ENCODE results near the gene PAK3. TPM values are rescaled to one million over a fixed set of nuclear protein-coding genes. Genes with fewer than 3 reads are reported as not detected.

The PAK3 gene
- total and polyA plus RNA-seq, 2 of the 4 experiments (the other 2 are of a cell fraction) = 0.22 to 0.36 TPM

DNA sequence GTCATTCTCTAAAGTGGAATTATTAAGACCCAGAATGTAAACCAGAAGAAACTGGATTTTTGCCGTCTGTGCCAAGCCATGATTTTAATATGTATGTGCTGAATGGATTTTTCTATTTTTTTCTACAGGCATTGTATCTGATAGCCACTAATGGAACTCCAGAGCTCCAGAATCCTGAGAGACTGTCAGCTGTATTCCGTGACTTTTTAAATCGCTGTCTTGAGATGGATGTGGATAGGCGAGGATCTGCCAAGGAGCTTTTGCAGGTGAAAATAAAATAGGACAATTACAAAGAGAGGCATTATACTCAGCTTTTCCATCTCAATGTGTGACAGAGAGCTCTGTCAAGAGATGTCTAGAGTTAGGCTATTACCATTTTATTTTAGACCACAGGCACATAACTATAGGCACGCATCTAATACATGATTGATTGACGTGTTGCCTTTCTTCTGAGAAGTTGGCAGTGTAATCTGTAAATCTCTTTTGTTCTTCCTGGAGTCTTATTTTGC, 120.4 kb downstream of the PAK3 start:
- Histone ChIP-seq H3K4me3 (ENCODE audit: insufficient read depth, low read depth, low read length) (no peak overlapping the region), H3K9me1 (ENCODE audit: insufficient read depth, low read length) (no peaks in the 10 kb centered on the region), H3K4me2 (ENCODE audit: low read depth, low read length) (no peak overlapping the region), H4K8ac (ENCODE audit: low read depth in 2 of 2, low read length in 2 of 2) (no peak overlapping the region), H3K56ac (ENCODE audit: extremely low read depth, insufficient read depth, low read length) (no peak overlapping the region), H4K91ac (ENCODE audit: insufficient read depth, low read depth, low read length) (no peak overlapping the region), H2BK15ac (ENCODE audit: low read depth, low read length) (no peak overlapping the region), H3K14ac (replicated peaks; ENCODE audit: low read depth, low read length) (no peak overlapping the region), H2AK5ac (ENCODE audit: low read depth, low read length) (no peak overlapping the region), H3K9ac (ENCODE audit: low read depth, low read length) (no peak overlapping the region), H2BK120ac (ENCODE audit: low read depth, low read length) (no peak overlapping the region), H3K27ac (ENCODE audit: insufficient read depth, low read length) (no peak overlapping the region), H2AK9ac (replicated peaks; ENCODE audit: low read depth, low read length, poor library complexity) (no peak overlapping the region), H3K79me1 (ENCODE audit: low read depth in 1 of 2, low read length in 2 of 2) (no peaks in the 10 kb centered on the region), H2BK5ac (ENCODE audit: low read depth, low read length, poor library complexity, severe bottlenecking) (no peak overlapping the region), H3K36me3 (ENCODE audit: control insufficient read depth, insufficient read depth, low read length) (no peaks in the 10 kb centered on the region), H3K9me3 (ENCODE audit: control insufficient read depth, insufficient read depth, low read length) (no peaks in the 10 kb centered on the region), H4K5ac (ENCODE audit: low read depth, low read length) (no peak overlapping the region), H3K18ac (ENCODE audit: low read depth, low read length) (no peak overlapping the region), H3K4ac (ENCODE audit: low read depth, low read length) (no peak overlapping the region), H4K20me1 (ENCODE audit: insufficient read depth, low read length) (no peaks in the 10 kb centered on the region), H3K27me3 (ENCODE audit: control insufficient read depth, insufficient read depth, low read length) (peaks cover 2% of the 10 kb centered on the region), H3K23ac (ENCODE audit: low read depth, low read length) (no peak overlapping the region), H2BK20ac (ENCODE audit: low read depth, low read length) (no peak overlapping the region), H3K4me1 (ENCODE audit: control insufficient read depth, insufficient read depth, low read length) (no peaks in the 10 kb centered on the region), H2AFZ (replicated peaks; ENCODE audit: low read length, poor library complexity) (no peak overlapping the region)
- in situ Hi-C loops (cut with MboI; ENCODE audit: low sequenced_read_pairs) = no loop called here
- CTCF ChIA-PET = no interaction called here
- TF ChIP-seq, protein P1, sequence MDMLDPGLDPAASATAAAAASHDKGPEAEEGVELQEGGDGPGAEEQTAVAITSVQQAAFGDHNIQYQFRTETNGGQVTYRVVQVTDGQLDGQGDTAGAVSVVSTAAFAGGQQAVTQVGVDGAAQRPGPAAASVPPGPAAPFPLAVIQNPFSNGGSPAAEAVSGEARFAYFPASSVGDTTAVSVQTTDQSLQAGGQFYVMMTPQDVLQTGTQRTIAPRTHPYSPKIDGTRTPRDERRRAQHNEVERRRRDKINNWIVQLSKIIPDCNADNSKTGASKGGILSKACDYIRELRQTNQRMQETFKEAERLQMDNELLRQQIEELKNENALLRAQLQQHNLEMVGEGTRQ (IDR thresholded peaks at IDR 0.05; ENCODE audit: low read depth, low read length) = no peak
- no peak for TF ChIP-seq FOS (IDR thresholded peaks at IDR 0.05; ENCODE audit: low read depth, low read length)
- TF ChIP-seq, protein P2, sequence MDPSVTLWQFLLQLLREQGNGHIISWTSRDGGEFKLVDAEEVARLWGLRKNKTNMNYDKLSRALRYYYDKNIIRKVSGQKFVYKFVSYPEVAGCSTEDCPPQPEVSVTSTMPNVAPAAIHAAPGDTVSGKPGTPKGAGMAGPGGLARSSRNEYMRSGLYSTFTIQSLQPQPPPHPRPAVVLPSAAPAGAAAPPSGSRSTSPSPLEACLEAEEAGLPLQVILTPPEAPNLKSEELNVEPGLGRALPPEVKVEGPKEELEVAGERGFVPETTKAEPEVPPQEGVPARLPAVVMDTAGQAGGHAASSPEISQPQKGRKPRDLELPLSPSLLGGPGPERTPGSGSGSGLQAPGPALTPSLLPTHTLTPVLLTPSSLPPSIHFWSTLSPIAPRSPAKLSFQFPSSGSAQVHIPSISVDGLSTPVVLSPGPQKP (IDR thresholded peaks at IDR 0.05; ENCODE audit: borderline replicate concordance, low read depth, low read length) = no peak
- TF ChIP-seq NFE2L2 (IDR thresholded peaks at IDR 0.05; ENCODE audit: low read depth, low read length) = no peak
- TF ChIP-seq CHD1 (IDR thresholded peaks at IDR 0.05; ENCODE audit: low read depth, low read length) = no peak
- TF ChIP-seq BHLHE40 (IDR thresholded peaks at IDR 0.05; ENCODE audit: low read depth, low read length) = no peak
- TF ChIP-seq MXI1 (IDR thresholded peaks at IDR 0.05; ENCODE audit: borderline replicate concordance, low read depth, low read length) = no peak
- TF ChIP-seq, protein P3, sequence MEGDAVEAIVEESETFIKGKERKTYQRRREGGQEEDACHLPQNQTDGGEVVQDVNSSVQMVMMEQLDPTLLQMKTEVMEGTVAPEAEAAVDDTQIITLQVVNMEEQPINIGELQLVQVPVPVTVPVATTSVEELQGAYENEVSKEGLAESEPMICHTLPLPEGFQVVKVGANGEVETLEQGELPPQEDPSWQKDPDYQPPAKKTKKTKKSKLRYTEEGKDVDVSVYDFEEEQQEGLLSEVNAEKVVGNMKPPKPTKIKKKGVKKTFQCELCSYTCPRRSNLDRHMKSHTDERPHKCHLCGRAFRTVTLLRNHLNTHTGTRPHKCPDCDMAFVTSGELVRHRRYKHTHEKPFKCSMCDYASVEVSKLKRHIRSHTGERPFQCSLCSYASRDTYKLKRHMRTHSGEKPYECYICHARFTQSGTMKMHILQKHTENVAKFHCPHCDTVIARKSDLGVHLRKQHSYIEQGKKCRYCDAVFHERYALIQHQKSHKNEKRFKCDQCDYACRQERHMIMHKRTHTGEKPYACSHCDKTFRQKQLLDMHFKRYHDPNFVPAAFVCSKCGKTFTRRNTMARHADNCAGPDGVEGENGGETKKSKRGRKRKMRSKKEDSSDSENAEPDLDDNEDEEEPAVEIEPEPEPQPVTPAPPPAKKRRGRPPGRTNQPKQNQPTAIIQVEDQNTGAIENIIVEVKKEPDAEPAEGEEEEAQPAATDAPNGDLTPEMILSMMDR (conservative IDR thresholded peaks at IDR 0.05; ENCODE audit: low read depth, low read length) = no peak
- TF ChIP-seq CEBPB (IDR thresholded peaks at IDR 0.05; ENCODE audit: low read depth, low read length) = no peak
- no peak for TF ChIP-seq POLR2A (IDR thresholded peaks at IDR 0.05; ENCODE audit: low read depth, low read length)
- no peak for TF ChIP-seq RAD21 (IDR thresholded peaks at IDR 0.05; ENCODE audit: low read length)
- no CpG with 5 or more reads among the region's 6 CpGs for WGBS, 2 experiments (ENCODE audit: extremely low coverage in 2 of 2, insufficient read length in 1 of 2)
- dilution Hi-C loops (cut with HindIII; ENCODE audit: low sequenced_read_pairs, unreplicated experiment) = no loop called here
- no peak for DNase-seq
- intact Hi-C loops (cut with micrococcal nuclease) = no loop called here
- POLR2A ChIA-PET (ENCODE audit: unreplicated experiment) = no interaction called here
- BruUV-seq (replicated peaks) = no TSS peak
- ATAC-seq (ENCODE audit: low read depth) = no peak
